ENCODE data around the gene RNF166.
A peak's percentile ranks its signal among the peaks of the same experiment; 100 is the strongest.

Gene RNF166

GRCh38 chr16:88650749-88651275 lies 55.4 kb downstream of the RNF166 start, which contains the start of gene CYBA:
CYBA (minus strand) TSS chr16:88651053; CDS start chr16:88651013, 40 bp downstream.
- DNase-seq, result no peak

- DNase-seq, result no peak
These were observed 56.1 kb downstream of the RNF166 start for GRCh38 chr16:88649924-88650748.

GRCh38 chr16:88649195-88649923 lies 56.8 kb downstream of the RNF166 start:
- DNase-seq, result peak; percentile 83

GRCh38 chr16:88647178-88648070 lies 58.8 kb downstream of the RNF166 start:
- DNase-seq, result no peak
